NCI-H524 treated with DMSO at 0.1 percent for 48 hours (cell line): ENCODE measurements around the gene RFX8.
"Not testable (repeated sequence)": the region's sequence is repeated elsewhere in the genome, so short reads cannot be mapped to it uniquely, and the experiment has no call there.

Experiments
- DNase-seq: peaks from one replicate; lab custom pipeline; 2025; lab: John Stamatoyannopoulos, UW

RFX8 gene

GRCh38 chr2:101375653-101376052, 99.3 kb downstream of the RFX8 start:
- no peak for DNase-seq

- DNase-seq: no peak
Observed at GRCh38 chr2:101374821-101375561, 99.9 kb downstream of the RFX8 start.

- no peak for DNase-seq
Observed at GRCh38 chr2:101372792-101373191, 102.1 kb downstream of the RFX8 start.

- DNase-seq: no peak
Observed at GRCh38 chr2:101371636-101372035, 103.3 kb downstream of the RFX8 start.

- DNase-seq: no peak
Observed at GRCh38 chr2:101369100-101369499, 105.8 kb downstream of the RFX8 start.

- DNase-seq: no peak
Observed at GRCh38 chr2:101368376-101368775, 106.5 kb downstream of the RFX8 start.

- DNase-seq: peak; percentile 15
Observed at GRCh38 chr2:101367508-101367907, 107.4 kb downstream of the RFX8 start.

GRCh38 chr2:101364878-101365277, 110.0 kb downstream of the RFX8 start:
- DNase-seq: no peak

GRCh38 chr2:101362777-101363176, 112.1 kb downstream of the RFX8 start:
- DNase-seq: no peak

- no peak for DNase-seq
Observed at GRCh38 chr2:101362316-101362715, 112.6 kb downstream of the RFX8 start.

- no peak for DNase-seq
Observed at GRCh38 chr2:101361522-101361921, 113.4 kb downstream of the RFX8 start.

GRCh38 chr2:101361121-101361520, 113.8 kb downstream of the RFX8 start:
- no peak for DNase-seq

- DNase-seq: no peak
Observed at GRCh38 chr2:101360232-101360631, 114.7 kb downstream of the RFX8 start.

GRCh38 chr2:101359410-101359954, 115.4 kb downstream of the RFX8 start:
- no peak for DNase-seq

GRCh38 chr2:101357376-101357775, 117.5 kb downstream of the RFX8 start:
- no peak for DNase-seq

- no peak for DNase-seq
Observed at GRCh38 chr2:101356521-101356920, 118.4 kb downstream of the RFX8 start.

- DNase-seq: no peak
Observed at GRCh38 chr2:101356055-101356454, 118.9 kb downstream of the RFX8 start.

GRCh38 chr2:101355401-101356054, 119.4 kb downstream of the RFX8 start:
- DNase-seq: no peak

- DNase-seq: no peak
Observed at GRCh38 chr2:101354420-101355311, 120.2 kb downstream of the RFX8 start.

GRCh38 chr2:101352631-101353030, 122.3 kb downstream of the RFX8 start:
- not testable (repeated sequence) for DNase-seq

- DNase-seq: no peak
Observed at GRCh38 chr2:101351207-101351606, 123.7 kb downstream of the RFX8 start.

- no peak for DNase-seq
Observed at GRCh38 chr2:101349893-101350662, 124.8 kb downstream of the RFX8 start.
